ENCODE results near the gene FLT3. TPM values are rescaled to one million over a fixed set of nuclear protein-coding genes. Genes with fewer than 3 reads are reported as not detected.

FLT3 gene
- total and polyA plus RNA-seq, 7 donors = 0.23 to 3.5 (median 2.0) TPM; not detected in 1

GRCh38 chr13:27956576-27957300 is 143.6 kb downstream of the FLT3 start:
- Histone ChIP-seq H3K27me3 (peaks cover 68 to 100% (median 88%) of the 10 kb centered on the region in 3 donors), H3K36me3 (no peaks in the 10 kb centered on the region), H3K4me3 (no peak overlapping the region), H3K4me1 (peaks cover 0 to 32% (median 30%) of the 10 kb centered on the region in 4 donors), H3K9me3 (no peaks in the 10 kb centered on the region), H3K27ac (no peak overlapping the region)
- intact Hi-C loops (cut with DNase I) = loop anchor here (10.0 kb wide), 1 partner anchor 132 kb away; no protein-coding TSS in a partner anchor
- 7 to 23% methylated on average over 5 of the region's 5 CpGs for whole genome bisulfite sequencing, 2 donors
- TF ChIP-seq POLR2A (IDR thresholded peaks at IDR 0.05) = no peak
- TF ChIP-seq POLR2AphosphoS5 (IDR thresholded peaks at IDR 0.05) = no peak
- TF ChIP-seq CTCF (IDR thresholded peaks at IDR 0.05) = no peak
- TF ChIP-seq EP300 (IDR thresholded peaks at IDR 0.05) = no peak
- DNase-seq = no peak

- intact Hi-C loops (cut with DNase I) = loop anchor here (10.0 kb wide), 1 partner anchor 130 kb away; no protein-coding TSS in a partner anchor
- no peak for DNase-seq
- 24 to 42% methylated on average over 11 of the region's 11 CpGs for WGBS, 2 donors
- Histone ChIP-seq H3K4me1 (peaks cover 0 to 20% (median 17%) of the 10 kb centered on the region in 4 donors), H3K27ac (no peak overlapping the region), H3K36me3 (no peaks in the 10 kb centered on the region), H3K9me3 (no peaks in the 10 kb centered on the region), H3K27me3 (peaks cover 52 to 98% (median 75%) of the 10 kb centered on the region in 3 donors), H3K4me3 (no peak overlapping the region)
- TF ChIP-seq POLR2A (IDR thresholded peaks at IDR 0.05) (no peak), POLR2AphosphoS5 (IDR thresholded peaks at IDR 0.05) (no peak), EP300 (IDR thresholded peaks at IDR 0.05) (no peak), CTCF (IDR thresholded peaks at IDR 0.05) (no peak)
These were observed 145.3 kb downstream of the FLT3 start for GRCh38 chr13:27955014-27955591.

GRCh38 chr13:27954406-27954851 is 145.9 kb downstream of the FLT3 start:
- H3K27me3 ChIP-seq = peaks cover 46 to 95% (median 69%) of the 10 kb centered on the region in 3 donors
- intact Hi-C loops (cut with DNase I) = loop anchor here (10.0 kb wide), 1 partner anchor 130 kb away; no protein-coding TSS in a partner anchor

More at GRCh38 chr13:27954406-27954851, 145.9 kb downstream of the FLT3 start:
- Histone ChIP-seq H3K9me3 (no peaks in the 10 kb centered on the region), H3K4me1 (peaks cover 0 to 16% (median 15%) of the 10 kb centered on the region in 4 donors), H3K27ac (peak overlapping the region in 1 of 4 donors; percentile 42), H3K4me3 (peak overlapping the region; percentile 12 to 51 (median 40)), H3K36me3 (no peaks in the 10 kb centered on the region)
- DNase-seq = no peak
- WGBS, 2 donors = 1 to 3% methylated on average over 56 of the region's 56 CpGs
- TF ChIP-seq POLR2AphosphoS5 (IDR thresholded peaks at IDR 0.05) = no peak
- no peak for TF ChIP-seq CTCF (IDR thresholded peaks at IDR 0.05)

Data from sigmoid colon (tissue), 7 donors.